Fibroblast of villous mesenchyme (primary cell): ENCODE measurements around the gene DHX36. TPM values are rescaled to one million over a fixed set of nuclear protein-coding genes. Genes with fewer than 3 reads are reported as not detected.

Source experiments
- DNase-seq: peaks from one replicate; pipeline ENCODE4 v3.0.0-alpha.2; 2010; ENCODE audit warnings: low read depth
- H3K4me3 ChIP-seq: 2 replicates; pipeline ENCODE4 v1.5.1; 2011; ENCODE audit warnings: low read depth, mild to moderate bottlenecking, low read length
- CTCF ChIP-seq: IDR thresholded peaks from 2 replicates; pipeline ENCODE4 v1.5.1; 2012; ENCODE audit warnings: low read depth, mild to moderate bottlenecking, low read length; ENCODE audit not compliant: insufficient read depth
- total RNA-seq: library from RNA; depleted of rRNA; stranded (reverse); fragments of >200 nt; gene quantifications from 2 replicates; pipeline ENCODE4 v1.2.3, GENCODE V29; 2012

The DHX36 gene
- total RNA-seq, 1 donor, result 57.4 TPM

GRCh38 chr3:154345422-154346122, 21.3 kb upstream of the DHX36 start:
- no peak for DNase-seq
- no peak for TF ChIP-seq CTCF
- no peak overlapping the region for H3K4me3 ChIP-seq

- no peak for DNase-seq
- H3K4me3 ChIP-seq, result no peak overlapping the region
- TF ChIP-seq CTCF, result no peak
Measured at GRCh38 chr3:154338570-154338969, 14.3 kb upstream of the DHX36 start.

- no peak overlapping the region for H3K4me3 ChIP-seq
- no peak for DNase-seq
- no peak for TF ChIP-seq CTCF
Measured at GRCh38 chr3:154338008-154338407, 13.7 kb upstream of the DHX36 start.

GRCh38 chr3:154334973-154335420, 10.7 kb upstream of the DHX36 start:
- peak; percentile 54 for TF ChIP-seq CTCF
- H3K4me3 ChIP-seq, result no peak overlapping the region
- peak; percentile 56 for DNase-seq

- no peak for DNase-seq
- no peak overlapping the region for H3K4me3 ChIP-seq
- no peak for TF ChIP-seq CTCF
Measured at GRCh38 chr3:154327871-154328270, 3.6 kb upstream of the DHX36 start.

GRCh38 chr3:154324919-154325318, 632 bp upstream of the DHX36 start:
- peak overlapping the region; percentile 68 for H3K4me3 ChIP-seq
- no peak for TF ChIP-seq CTCF
- no peak for DNase-seq
